HG03196 (cell line): ENCODE results near the gene IL33.
"Not testable (repeated sequence)": the region's sequence is repeated elsewhere in the genome, so short reads cannot be mapped to it uniquely, and the experiment has no call there.

Experiments used
- ATAC-seq: cut with Tn5 transposase; IDR thresholded peaks from one replicate; pipeline ENCODE4 v1.9.1; 2021; ENCODE audit not compliant: unreplicated experiment

Gene IL33, protein sequence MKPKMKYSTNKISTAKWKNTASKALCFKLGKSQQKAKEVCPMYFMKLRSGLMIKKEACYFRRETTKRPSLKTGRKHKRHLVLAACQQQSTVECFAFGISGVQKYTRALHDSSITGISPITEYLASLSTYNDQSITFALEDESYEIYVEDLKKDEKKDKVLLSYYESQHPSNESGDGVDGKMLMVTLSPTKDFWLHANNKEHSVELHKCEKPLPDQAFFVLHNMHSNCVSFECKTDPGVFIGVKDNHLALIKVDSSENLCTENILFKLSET

GRCh38 chr9:6215562-6215961 lies at the start of gene IL33:
Gene IL33 (plus strand): TSS chr9:6215807. CDS start chr9:6241695, 25,888 bp downstream.
- ATAC-seq, result no peak

GRCh38 chr9:6171667-6172066 lies 43.9 kb upstream of the IL33 start:
- no peak for ATAC-seq

DNA sequence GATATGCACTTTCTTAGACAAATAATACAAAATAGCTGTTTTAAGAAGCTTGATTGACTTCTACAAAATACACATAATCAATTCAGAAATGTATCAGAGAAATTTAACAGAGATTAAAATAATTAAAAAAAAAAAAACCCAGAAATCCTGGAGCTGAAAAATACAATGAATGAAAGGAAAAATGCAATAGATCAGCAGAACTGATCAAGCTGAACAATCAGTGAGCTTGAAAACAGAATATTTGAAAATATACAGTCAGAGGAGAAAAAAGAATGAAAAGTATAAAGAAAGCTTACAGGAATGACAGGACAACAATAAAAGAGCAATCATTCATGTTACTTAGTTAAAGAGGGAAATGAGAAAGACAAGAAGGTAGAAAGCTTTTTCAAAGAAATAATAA lies 41.7 kb upstream of the IL33 start:
- ATAC-seq, result no peak

GRCh38 chr9:6182549-6183226 lies 32.9 kb upstream of the IL33 start:
- not testable (repeated sequence) for ATAC-seq

DNA sequence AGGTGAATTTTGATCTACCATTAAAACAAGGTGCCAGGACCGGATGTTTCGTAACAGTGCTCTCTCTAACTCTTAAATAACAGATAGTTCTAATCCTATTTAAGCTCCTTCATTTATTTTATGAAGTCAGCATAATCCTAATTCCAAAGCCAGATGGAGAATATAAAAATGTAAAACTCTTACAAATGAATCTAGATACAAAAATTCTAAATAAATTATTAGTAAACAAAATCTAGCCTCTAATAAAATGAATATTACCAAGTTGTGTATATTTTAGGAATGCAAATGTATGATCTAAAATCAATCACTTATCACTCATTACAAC lies 32.4 kb upstream of the IL33 start:
- no peak for ATAC-seq

DNA sequence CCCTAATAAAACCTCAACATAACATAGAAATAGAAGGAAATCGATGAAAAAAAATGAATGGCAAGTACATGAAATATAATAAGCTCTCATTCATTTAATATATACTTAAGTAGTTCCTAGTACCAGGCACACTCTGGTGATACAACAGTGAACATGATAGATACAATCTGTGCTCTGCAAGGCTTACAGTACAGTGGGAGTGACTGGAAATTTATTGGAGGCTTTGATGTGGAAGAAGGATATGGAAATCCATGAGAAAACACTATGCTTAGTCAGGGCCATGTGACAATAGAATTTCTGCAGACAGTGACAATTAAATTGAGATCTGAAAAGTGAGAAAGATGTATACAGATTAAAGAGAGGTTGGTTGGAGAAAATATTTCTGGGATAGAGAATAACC lies 32.0 kb upstream of the IL33 start:
- no peak for ATAC-seq

- peak; percentile 91 for ATAC-seq
These were observed 30.6 kb upstream of the IL33 start for GRCh38 chr9:6184749-6185645.

GRCh38 chr9:6186691-6187090 lies 28.9 kb upstream of the IL33 start:
- ATAC-seq, result no peak

DNA sequence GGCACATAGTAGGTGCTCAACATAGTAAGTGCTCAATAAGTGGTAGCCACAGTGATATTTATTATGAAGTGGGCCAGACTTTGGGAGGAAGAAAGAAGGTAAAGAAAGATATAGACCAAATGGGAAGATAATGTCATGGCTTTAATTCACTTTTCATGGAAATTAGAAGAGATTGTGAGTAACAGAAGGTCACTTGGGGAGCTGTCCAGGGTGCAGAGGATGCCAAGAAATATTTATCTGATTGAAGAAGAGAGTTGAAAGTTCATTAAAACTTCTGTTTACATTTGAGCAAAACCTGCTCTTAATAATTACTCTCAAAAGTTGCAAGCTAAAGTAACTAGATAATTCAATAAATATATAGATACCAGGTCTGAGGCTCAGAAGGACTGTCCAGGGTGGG lies 28.3 kb upstream of the IL33 start:
- ATAC-seq, result no peak

- ATAC-seq, result no peak
These were observed 27.1 kb upstream of the IL33 start for GRCh38 chr9:6188466-6188865.

DNA sequence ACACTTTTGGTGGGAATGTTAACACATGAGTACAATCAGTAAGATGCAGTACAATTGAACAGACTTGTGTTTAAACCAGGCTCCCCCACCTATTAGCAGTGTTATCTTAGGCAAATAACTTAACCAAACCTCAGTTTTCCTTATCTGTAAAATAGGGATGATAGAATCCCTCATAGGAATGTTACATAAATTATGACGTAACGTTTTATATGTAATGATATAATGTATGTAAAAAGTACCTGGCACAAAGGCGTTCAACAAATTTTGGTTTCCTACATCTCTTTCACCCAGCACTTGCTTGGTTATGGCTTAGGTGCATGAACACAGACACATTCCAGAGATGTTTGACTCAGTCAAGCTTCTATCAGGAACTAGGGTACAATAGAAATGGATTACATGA lies 26.7 kb upstream of the IL33 start:
- ATAC-seq, result no peak

- no peak for ATAC-seq
These were observed 20.7 kb upstream of the IL33 start for GRCh38 chr9:6194934-6195333.

DNA sequence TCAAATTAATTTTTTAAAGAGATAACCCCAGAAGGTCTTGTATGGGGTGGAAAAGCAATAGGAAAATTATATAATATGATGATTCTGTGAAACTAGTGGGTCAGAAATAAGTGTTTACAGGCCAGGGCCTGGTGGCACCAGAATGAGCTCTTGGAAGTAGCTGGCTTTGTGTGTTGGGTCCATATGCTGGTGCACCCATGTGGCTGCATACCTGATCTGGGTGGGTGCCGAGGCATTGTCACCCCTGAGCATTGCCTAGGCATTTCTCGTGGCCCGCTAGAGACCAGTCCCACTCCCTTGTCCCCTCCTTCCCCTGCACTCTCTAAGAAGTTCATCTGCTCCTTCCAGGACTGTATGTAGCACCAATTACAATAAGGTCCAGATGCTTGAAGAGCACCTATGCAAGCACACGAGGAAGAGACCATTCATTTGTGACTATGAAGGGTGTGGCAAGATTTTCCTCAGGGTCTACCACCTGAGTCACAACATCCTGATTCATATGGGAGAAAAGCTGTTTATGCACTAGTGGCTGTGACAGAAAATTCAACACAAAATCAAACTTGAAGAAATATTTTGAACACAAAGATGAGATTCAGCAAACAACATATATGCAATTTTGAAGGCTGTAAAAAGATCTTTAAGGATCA lies 19.8 kb upstream of the IL33 start:
- ATAC-seq, result no peak

DNA sequence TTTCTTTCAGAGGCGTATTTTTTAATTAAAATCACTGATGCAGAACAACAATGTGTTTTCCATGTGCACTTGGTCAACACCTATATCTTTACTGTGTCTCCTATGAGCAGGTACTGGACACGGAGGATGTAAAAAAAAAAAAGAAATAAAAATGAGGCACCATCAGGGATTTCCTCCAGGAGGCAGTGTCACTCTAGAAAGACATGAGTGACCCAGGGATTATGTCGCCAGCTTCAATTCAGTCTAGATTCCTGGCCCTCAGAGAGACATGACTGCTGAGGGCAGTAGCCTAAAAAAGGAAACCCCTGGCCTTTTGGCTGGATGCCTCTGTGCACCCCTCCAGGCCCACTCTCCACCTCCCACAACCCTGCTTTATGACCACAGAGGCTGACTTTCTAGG lies 18.3 kb upstream of the IL33 start:
- ATAC-seq, result no peak

- ATAC-seq, result no peak
These were observed 17.4 kb upstream of the IL33 start for GRCh38 chr9:6198251-6198650.

DNA sequence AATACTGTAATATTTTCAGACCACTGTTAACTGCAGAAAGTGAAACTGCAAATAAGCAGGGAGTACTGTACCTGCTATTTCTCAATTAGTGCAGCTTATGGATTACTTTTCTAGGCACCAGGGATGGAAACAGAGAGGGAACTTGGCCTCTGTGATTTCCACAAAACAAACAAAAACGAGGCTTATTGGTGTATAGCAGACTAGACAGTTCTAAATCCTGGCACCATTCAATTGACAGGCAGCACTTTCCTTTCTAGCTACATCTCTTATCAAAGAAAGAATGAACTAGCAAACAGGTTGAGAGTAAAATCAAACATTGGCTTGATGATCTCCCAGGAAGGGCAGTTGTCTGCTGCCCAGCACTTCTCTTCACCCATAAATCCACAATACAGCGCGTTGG lies 16.0 kb upstream of the IL33 start:
- ATAC-seq, result no peak

DNA sequence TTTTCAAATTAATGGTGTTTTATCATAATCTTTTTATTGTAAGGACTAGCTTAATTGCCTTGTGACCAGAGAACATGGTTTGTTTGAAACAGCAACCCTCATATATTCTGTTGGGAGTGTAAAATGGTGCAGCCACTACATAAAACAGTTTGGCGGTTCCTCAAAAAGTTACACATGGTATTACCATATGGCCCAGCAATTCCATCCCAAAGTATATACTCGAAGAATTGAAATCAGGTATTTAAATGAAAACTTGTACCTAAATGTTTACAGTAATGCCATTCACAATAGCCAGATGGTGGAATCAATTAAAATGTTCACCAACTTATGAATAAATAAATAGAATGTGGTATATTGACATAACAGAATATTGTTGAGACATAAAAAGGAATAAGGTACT lies 14.8 kb upstream of the IL33 start:
- ATAC-seq, result no peak

GRCh38 chr9:6209966-6210365 lies 5.6 kb upstream of the IL33 start:
- no peak for ATAC-seq

DNA sequence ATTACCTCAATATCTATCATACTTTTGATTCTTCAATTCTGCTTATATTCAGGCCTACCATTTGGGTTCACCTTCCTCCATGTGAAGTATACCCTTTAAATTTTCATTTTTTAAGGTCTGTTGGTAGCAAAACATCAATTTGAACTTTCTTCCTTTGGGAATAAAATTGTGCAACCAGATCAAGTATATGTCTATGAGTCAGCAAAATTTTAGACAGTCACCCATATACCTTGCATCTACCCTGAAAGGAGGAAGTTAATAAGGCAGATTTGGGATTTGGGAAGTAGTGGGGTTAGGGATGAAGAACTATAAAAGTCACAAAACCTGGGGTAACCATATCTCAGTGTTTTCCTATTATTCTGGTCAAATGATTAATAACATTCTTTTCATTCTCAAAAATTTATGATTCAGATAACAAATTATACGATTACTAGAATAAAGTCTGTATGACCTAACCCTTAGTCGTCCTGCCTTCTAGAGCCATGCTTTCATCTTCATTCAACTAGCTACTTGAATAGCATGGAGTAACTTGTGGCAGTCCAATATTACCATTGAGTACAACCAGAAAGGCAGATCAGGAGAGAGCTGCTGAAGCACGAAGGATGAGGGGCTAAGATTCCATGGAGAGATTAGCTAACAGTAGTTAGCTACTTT lies 2.8 kb upstream of the IL33 start:
- no peak for ATAC-seq

- no peak for ATAC-seq
These were observed 1.2 kb upstream of the IL33 start for GRCh38 chr9:6214434-6214833.

DNA sequence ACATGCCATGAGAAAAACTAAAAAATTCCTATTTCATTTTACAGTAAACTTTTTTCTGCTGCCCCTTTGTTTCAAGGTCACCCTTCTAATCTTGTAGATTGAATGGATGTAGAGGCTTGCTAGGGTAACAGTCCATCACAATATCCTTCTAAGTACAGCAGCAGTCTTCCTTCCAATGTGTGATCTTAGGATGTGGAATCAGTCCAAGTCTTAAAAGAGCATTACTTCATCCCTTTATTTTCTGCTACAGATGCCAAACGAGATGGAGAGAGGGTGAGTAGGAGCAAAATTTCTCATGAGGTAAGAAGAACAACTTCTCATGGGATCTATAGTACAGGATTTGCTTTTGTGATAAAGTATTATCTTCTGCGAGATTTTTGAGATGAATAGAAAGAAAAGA lies 704 bp upstream of the IL33 start:
- ATAC-seq, result no peak
